Large intestine (tissue), 3 donors: ENCODE results near the gene FGD5. TPM values are rescaled to one million over a fixed set of nuclear protein-coding genes. Genes with fewer than 3 reads are reported as not detected.

Experiments used
- DNase-seq, 2 donors: peaks; one replicate each; pipeline versions ENCODE4 v3.0.0 to v3.0.0-alpha.2; 2013
- H3K27ac ChIP-seq: one replicate; pipeline ENCODE4 v1.5.1; 2013; ENCODE audit warnings: low read length
- H3K27me3 ChIP-seq: 2 replicates; pipeline ENCODE4 v1.6.1; 2013; ENCODE audit warnings: low read length; ENCODE audit not compliant: control insufficient read depth, insufficient read depth
- H3K36me3 ChIP-seq: 2 replicates; pipeline ENCODE4 v1.6.1; 2013; ENCODE audit warnings: low read length; ENCODE audit not compliant: control insufficient read depth, insufficient read depth
- H3K4me1 ChIP-seq: one replicate; pipeline ENCODE4 v1.6.1; 2013; ENCODE audit warnings: low read length; ENCODE audit not compliant: control insufficient read depth, insufficient read depth
- H3K4me3 ChIP-seq: one replicate; pipeline ENCODE4 v1.5.1; 2013; ENCODE audit warnings: low read length
- H3K9me3 ChIP-seq: one replicate; pipeline ENCODE4 v1.6.1; 2013; ENCODE audit warnings: mild to moderate bottlenecking, low read depth, low read length, moderate library complexity; ENCODE audit not compliant: control insufficient read depth
- WGBS: methylation state at CpG from one replicate; pipeline ENCODE4 v1.1.5; 2013; ENCODE audit warnings: low lambda C conversion rate; ENCODE audit not compliant: insufficient coverage; 5-methylcytosine and 5-hydroxymethylcytosine counted together
- polyA plus RNA-seq: library from polyadenylated mRNA; unstranded; fragments of 120-200 nt; gene quantifications from one replicate; pipeline ENCODE4 v1.2.1, GENCODE V29; 2013

FGD5 gene
- polyA plus RNA-seq, 1 donor, result 6.3 TPM

DNA sequence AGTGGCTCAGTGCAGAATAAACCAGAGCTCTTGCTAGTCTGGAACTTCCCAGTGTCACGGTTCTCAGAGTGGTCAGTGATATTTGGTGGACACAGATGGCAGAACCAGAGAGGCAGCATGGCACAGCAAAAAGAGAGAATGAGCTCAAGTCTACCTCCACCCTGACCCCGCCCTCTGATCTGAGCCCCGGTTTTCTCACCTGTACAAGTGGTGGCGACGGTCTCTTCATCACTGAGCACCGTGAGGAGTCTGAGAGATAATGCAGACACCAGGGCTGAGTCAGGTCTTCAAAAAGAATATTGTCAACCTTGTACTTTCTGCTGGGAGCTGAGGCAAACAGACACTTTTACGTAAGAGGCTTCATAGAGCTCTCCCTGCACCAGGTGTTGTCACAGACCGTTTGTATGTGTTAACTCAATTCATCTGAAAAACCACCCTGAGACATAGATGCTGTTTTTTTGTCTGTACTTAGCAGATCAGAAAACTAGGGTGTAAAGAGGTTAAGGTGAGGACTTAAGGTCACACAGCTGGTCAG is 13.2 kb downstream of the FGD5 start:
- DNase-seq, result no peak
- no CpG with 5 or more reads among the region's 8 CpGs for WGBS

DNA sequence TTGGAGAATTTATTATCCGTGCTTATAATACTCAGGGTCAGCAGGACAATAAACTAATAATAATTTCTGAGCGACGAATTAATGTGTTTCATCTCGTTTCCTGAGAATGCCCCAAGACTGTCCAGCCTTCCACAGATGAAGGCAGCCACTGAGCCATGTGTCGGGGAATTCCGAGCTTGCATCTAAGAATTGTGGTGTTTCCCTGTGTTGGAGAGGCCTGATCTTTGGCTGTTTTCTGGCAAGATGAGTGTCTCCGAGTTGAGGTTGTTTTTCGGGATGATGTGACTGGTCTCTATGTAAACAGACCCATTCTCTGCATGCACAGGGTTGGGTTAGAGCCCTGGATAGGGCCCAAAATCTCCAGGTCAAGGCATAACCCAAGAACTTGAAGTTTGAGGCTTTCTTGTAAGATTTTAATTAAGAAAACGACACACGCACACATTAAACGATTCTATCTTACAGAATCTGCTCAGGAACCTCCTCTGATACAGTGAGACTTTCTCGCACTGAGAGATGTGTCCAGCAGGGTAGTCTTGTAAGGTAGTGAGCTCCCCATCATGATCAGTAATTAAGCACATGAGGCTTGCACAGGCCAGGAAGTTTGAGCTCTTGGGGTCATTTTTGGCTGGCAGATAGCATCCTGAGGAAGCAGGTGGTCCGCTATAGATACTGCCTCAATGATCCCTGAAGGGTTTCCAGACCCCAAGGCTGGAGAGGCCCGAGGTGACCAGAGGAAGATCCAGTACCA is 14.4 kb downstream of the FGD5 start:
- H3K4me3 ChIP-seq, result no peak overlapping the region
- no CpG with 5 or more reads among the region's 14 CpGs for WGBS
- no peaks in the 10 kb centered on the region for H3K9me3 ChIP-seq
- no peak for DNase-seq
- peaks cover 7% of the 10 kb centered on the region for H3K4me1 ChIP-seq
- peaks cover 22% of the 10 kb centered on the region for H3K27me3 ChIP-seq
- H3K36me3 ChIP-seq, result no peaks in the 10 kb centered on the region
- no peak overlapping the region for H3K27ac ChIP-seq

More for the DNA sequence above, 13.2 kb downstream of the FGD5 start:
- Histone ChIP-seq H3K36me3 (no peaks in the 10 kb centered on the region), H3K4me1 (no peaks in the 10 kb centered on the region), H3K27me3 (peaks cover 27% of the 10 kb centered on the region), H3K27ac (no peak overlapping the region), H3K9me3 (no peaks in the 10 kb centered on the region), H3K4me3 (no peak overlapping the region)

- DNase-seq, result no peak
- peaks cover 17% of the 10 kb centered on the region for H3K27me3 ChIP-seq
- no CpG with 5 or more reads among the region's 3 CpGs for WGBS
- H3K4me3 ChIP-seq, result no peak overlapping the region
- no peaks in the 10 kb centered on the region for H3K9me3 ChIP-seq
- H3K4me1 ChIP-seq, result peaks cover 9% of the 10 kb centered on the region
- H3K27ac ChIP-seq, result no peak overlapping the region
- H3K36me3 ChIP-seq, result no peaks in the 10 kb centered on the region
These were observed 15.4 kb downstream of the FGD5 start for GRCh38 chr3:14834121-14834520.

GRCh38 chr3:14834807-14835466 is 16.2 kb downstream of the FGD5 start:
- WGBS, result 100% methylated on average over 1 of the region's 15 CpGs
- Histone ChIP-seq H3K36me3 (no peaks in the 10 kb centered on the region), H3K4me3 (no peak overlapping the region), H3K27ac (no peak overlapping the region), H3K4me1 (peaks cover 9% of the 10 kb centered on the region), H3K9me3 (no peaks in the 10 kb centered on the region), H3K27me3 (peaks cover 9% of the 10 kb centered on the region)
- DNase-seq, result no peak

DNA sequence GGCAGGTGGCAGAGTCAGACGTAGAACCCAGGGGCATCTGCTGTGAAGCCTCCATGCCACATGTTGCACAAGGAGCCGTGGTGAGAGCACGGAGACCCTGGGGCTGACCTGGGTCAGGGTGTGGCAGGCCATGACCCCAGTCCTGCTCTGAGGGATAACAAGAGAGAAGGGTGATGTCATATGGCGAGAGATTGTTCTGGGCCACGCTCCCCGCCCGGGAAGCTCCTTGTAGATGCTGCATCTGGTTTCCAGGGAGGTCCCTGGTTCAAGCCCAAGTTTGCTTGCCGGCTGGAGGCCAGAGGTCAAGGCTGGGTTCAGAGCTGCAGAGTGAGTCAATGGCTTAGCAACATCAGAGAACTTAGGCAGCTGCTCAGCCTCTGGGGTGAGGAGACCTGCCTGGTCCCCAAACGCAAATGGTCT is 17.3 kb downstream of the FGD5 start:
- Histone ChIP-seq H3K27me3 (peaks cover 7% of the 10 kb centered on the region), H3K27ac (no peak overlapping the region), H3K4me3 (no peak overlapping the region), H3K36me3 (no peaks in the 10 kb centered on the region), H3K9me3 (no peaks in the 10 kb centered on the region), H3K4me1 (peaks cover 9% of the 10 kb centered on the region)
- no CpG with 5 or more reads among the region's 9 CpGs for WGBS
- DNase-seq, result no peak

GRCh38 chr3:14837186-14837877 is 18.6 kb downstream of the FGD5 start:
- H3K36me3 ChIP-seq, result no peaks in the 10 kb centered on the region
- WGBS, result no CpG with 5 or more reads among the region's 15 CpGs

GRCh38 chr3:14837878-14838258 is 19.1 kb downstream of the FGD5 start:
- H3K9me3 ChIP-seq, result no peaks in the 10 kb centered on the region
- no peaks in the 10 kb centered on the region for H3K27me3 ChIP-seq
- no peaks in the 10 kb centered on the region for H3K36me3 ChIP-seq
- peaks cover 9% of the 10 kb centered on the region for H3K4me1 ChIP-seq
- H3K4me3 ChIP-seq, result no peak overlapping the region
- no peak overlapping the region for H3K27ac ChIP-seq
- no CpG with 5 or more reads among the region's 5 CpGs for WGBS
- DNase-seq, result peak; percentile 38 to 41

More at GRCh38 chr3:14837186-14837877, 18.6 kb downstream of the FGD5 start:
- Histone ChIP-seq H3K4me3 (no peak overlapping the region), H3K4me1 (peaks cover 9% of the 10 kb centered on the region), H3K27me3 (no peaks in the 10 kb centered on the region), H3K9me3 (no peaks in the 10 kb centered on the region), H3K27ac (no peak overlapping the region)
- DNase-seq, result no peak

DNA sequence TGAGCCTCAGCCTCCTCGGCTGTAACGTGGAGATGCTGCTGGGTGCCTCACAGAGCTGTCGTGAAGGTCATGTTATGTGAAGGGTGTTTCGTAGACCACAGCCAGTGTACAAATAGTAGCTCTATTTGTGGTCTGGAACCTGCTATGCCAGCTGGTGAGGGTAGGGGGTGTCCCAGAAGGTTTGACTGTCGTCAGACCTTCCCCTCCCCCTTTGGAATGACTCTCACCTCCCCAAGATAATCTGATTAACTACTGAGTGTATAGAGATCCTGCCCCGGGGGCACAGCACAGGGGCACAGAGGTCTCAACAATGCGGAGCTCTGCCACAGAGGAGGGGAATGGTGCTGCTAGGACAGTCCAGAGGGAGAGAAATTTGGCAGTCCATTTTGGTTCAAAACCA is 20.5 kb downstream of the FGD5 start:
- Histone ChIP-seq H3K9me3 (no peaks in the 10 kb centered on the region), H3K4me1 (peaks cover 9% of the 10 kb centered on the region), H3K36me3 (no peaks in the 10 kb centered on the region), H3K27ac (no peak overlapping the region), H3K4me3 (no peak overlapping the region), H3K27me3 (no peaks in the 10 kb centered on the region)
- no CpG with 5 or more reads among the region's 7 CpGs for WGBS
- no peak for DNase-seq

- H3K4me3 ChIP-seq, result no peak overlapping the region
- no peaks in the 10 kb centered on the region for H3K9me3 ChIP-seq
- H3K27ac ChIP-seq, result no peak overlapping the region
- WGBS, result no CpG with 5 or more reads among the region's 9 CpGs
- no peaks in the 10 kb centered on the region for H3K27me3 ChIP-seq
- no peaks in the 10 kb centered on the region for H3K36me3 ChIP-seq
- H3K4me1 ChIP-seq, result peaks cover 18% of the 10 kb centered on the region
- DNase-seq, result no peak
These were observed 23.1 kb downstream of the FGD5 start for GRCh38 chr3:14841836-14842235.

DNA sequence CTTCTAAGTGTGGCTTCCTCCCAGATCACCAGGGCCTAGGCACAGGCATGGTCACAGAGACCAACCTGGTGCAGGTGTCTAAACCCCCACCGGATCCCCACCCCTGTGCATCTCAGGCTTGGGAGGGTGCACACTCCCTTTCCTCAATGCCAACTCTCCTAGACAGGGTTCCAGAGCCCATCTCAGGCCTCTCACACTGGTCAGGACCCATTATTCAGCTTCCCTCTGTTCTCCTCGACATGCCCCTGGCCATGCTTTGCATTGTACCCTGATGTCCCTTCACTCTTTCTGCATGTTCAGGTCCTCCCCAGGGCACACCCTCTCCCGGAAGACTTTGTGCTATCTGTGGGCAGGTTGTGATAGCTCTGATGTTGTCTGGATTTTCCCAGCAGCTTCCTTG is 23.5 kb downstream of the FGD5 start:
- no CpG with 5 or more reads among the region's 3 CpGs for WGBS

More for the DNA sequence above, 23.5 kb downstream of the FGD5 start:
- no peak for DNase-seq
- H3K4me3 ChIP-seq, result no peak overlapping the region
- peaks cover 17% of the 10 kb centered on the region for H3K4me1 ChIP-seq
- no peak overlapping the region for H3K27ac ChIP-seq
- H3K9me3 ChIP-seq, result no peaks in the 10 kb centered on the region
- no peaks in the 10 kb centered on the region for H3K27me3 ChIP-seq
- H3K36me3 ChIP-seq, result no peaks in the 10 kb centered on the region
